IMR-90 (cell line): ENCODE data around the gene INPP5A. TPM values are rescaled to one million over a fixed set of nuclear protein-coding genes. Genes with fewer than 3 reads are reported as not detected.

ENCODE experiments used
- ATAC-seq: fragments of 200-7000 bp; cut with Tn5 transposase; 2 replicates; pipeline ENCODE4 v1.9.1; 2020; ENCODE audit warnings: low read depth, mild to moderate bottlenecking, moderate library complexity
- BruUV-seq: library from RNA; stranded (reverse); fragments of 400-500 nt; replicated peaks from 2 replicates; lab custom pipeline; 2021; lab: Mats Ljungman, UMichigan
- CTCF ChIA-PET: fragments of 300-600 bp; formaldehyde crosslinking; extraction: SDS; loops from one replicate; lab custom pipeline; 2021; ENCODE audit warnings: antibody characterized with exemption; lab: Yijun Ruan, JAX
- POLR2A ChIA-PET: fragments of 300-600 bp; sonication (Branson Sonifier 250); formaldehyde crosslinking; loops from one replicate; lab custom pipeline; 2022; ENCODE audit warnings: antibody characterized with exemption; ENCODE audit not compliant: unreplicated experiment; lab: Charles Lee
- DNase-seq: peaks from one replicate; pipeline ENCODE4 v3.0.0; 2013
- H2AFZ ChIP-seq: replicated peaks from 2 replicates; pipeline ENCODE3; 2013; ENCODE audit warnings: low read length, mild to moderate bottlenecking; ENCODE audit not compliant: poor library complexity
- H2AK5ac ChIP-seq: 2 replicates; pipeline ENCODE4 v1.6.1; 2013; ENCODE audit warnings: low read depth, low read length, inconsistent platforms
- H2AK9ac ChIP-seq: replicated peaks from 2 replicates; pipeline ENCODE3; 2013; ENCODE audit warnings: mild to moderate bottlenecking, low read depth, low read length, moderate library complexity; ENCODE audit not compliant: poor library complexity
- H2BK120ac ChIP-seq: 2 replicates; pipeline ENCODE4 v1.6.1; 2013; ENCODE audit warnings: low read depth, low read length, inconsistent platforms
- H2BK15ac ChIP-seq: 3 replicates; pipeline ENCODE4 v1.6.1; 2013; ENCODE audit warnings: low read depth, low read length, inconsistent platforms
- H2BK20ac ChIP-seq: 2 replicates; pipeline ENCODE4 v1.6.1; 2013; ENCODE audit warnings: low read depth, mild to moderate bottlenecking, inconsistent platforms, low read length, moderate library complexity
- H2BK5ac ChIP-seq: 2 replicates; pipeline ENCODE4 v1.6.1; 2013; ENCODE audit warnings: mild to moderate bottlenecking, low read depth, low read length, inconsistent platforms; ENCODE audit not compliant: poor library complexity, severe bottlenecking
- H3K14ac ChIP-seq: replicated peaks from 2 replicates; pipeline ENCODE4 v1.6.1; 2013; ENCODE audit warnings: low read depth, low read length, inconsistent platforms
- H3K18ac ChIP-seq: 2 replicates; pipeline ENCODE4 v1.6.1; 2013; ENCODE audit warnings: low read depth, low read length, control low read depth
- H3K23ac ChIP-seq: 2 replicates; pipeline ENCODE4 v1.6.1; 2013; ENCODE audit warnings: low read depth, low read length, inconsistent platforms
- H3K27ac ChIP-seq: 2 replicates; pipeline ENCODE4 v1.5.1; 2013; ENCODE audit warnings: mild to moderate bottlenecking, control low read depth, low read length; ENCODE audit not compliant: insufficient read depth
- H3K27me3 ChIP-seq: 2 replicates; pipeline ENCODE4 v1.6.1; 2013; ENCODE audit warnings: low read length; ENCODE audit not compliant: control insufficient read depth, insufficient read depth
- H3K36me3 ChIP-seq: 2 replicates; pipeline ENCODE4 v1.6.1; 2013; ENCODE audit warnings: low read length, mixed read lengths; ENCODE audit not compliant: control insufficient read depth, insufficient read depth
- H3K4ac ChIP-seq: 2 replicates; pipeline ENCODE4 v1.6.1; 2013; ENCODE audit warnings: low read depth, low read length, inconsistent platforms
- H3K4me1 ChIP-seq: 2 replicates; pipeline ENCODE4 v1.6.1; 2013; ENCODE audit warnings: low read length, mixed read lengths; ENCODE audit not compliant: control insufficient read depth, insufficient read depth
- H3K4me2 ChIP-seq: 2 replicates; pipeline ENCODE4 v1.6.1; 2013; ENCODE audit warnings: low read depth, mild to moderate bottlenecking, control low read depth, low read length, moderate library complexity
- H3K4me3 ChIP-seq: 2 replicates; pipeline ENCODE4 v1.5.1; 2013; ENCODE audit warnings: low read depth, mild to moderate bottlenecking, control low read depth, low read length, moderate library complexity; ENCODE audit not compliant: insufficient read depth
- H3K56ac ChIP-seq: 2 replicates; pipeline ENCODE4 v1.6.1; 2013; ENCODE audit warnings: low read length, inconsistent platforms; ENCODE audit not compliant: insufficient read depth; ENCODE audit errors: extremely low read depth
- H3K79me1 ChIP-seq, 2 experiments: 2 replicates each; pipeline ENCODE4 v1.6.1; 2013; ENCODE audit warnings: low read length in 2 of 2, inconsistent platforms in 1 of 2, low read depth in 1 of 2
- H3K9ac ChIP-seq: 2 replicates; pipeline ENCODE4 v1.6.1; 2013; ENCODE audit warnings: low read depth, low read length, control low read depth
- H3K9me1 ChIP-seq: 2 replicates; pipeline ENCODE4 v1.6.1; 2013; ENCODE audit warnings: low read length, inconsistent platforms; ENCODE audit not compliant: insufficient read depth
- H3K9me3 ChIP-seq: 2 replicates; pipeline ENCODE4 v1.6.1; 2013; ENCODE audit warnings: low read length; ENCODE audit not compliant: control insufficient read depth, insufficient read depth
- H4K20me1 ChIP-seq: 2 replicates; pipeline ENCODE4 v1.6.1; 2013; ENCODE audit warnings: low read length, inconsistent platforms; ENCODE audit not compliant: insufficient read depth
- H4K5ac ChIP-seq: 2 replicates; pipeline ENCODE4 v1.6.1; 2013; ENCODE audit warnings: mild to moderate bottlenecking, low read depth, low read length, control low read depth
- H4K8ac ChIP-seq, 2 experiments: 2 replicates each; pipeline ENCODE4 v1.6.1; 2013; ENCODE audit warnings: low read depth in 2 of 2, low read length in 2 of 2, control low read depth in 1 of 2, inconsistent platforms in 1 of 2
- H4K91ac ChIP-seq: 2 replicates; pipeline ENCODE4 v1.6.1; 2013; ENCODE audit warnings: low read depth, low read length, inconsistent platforms; ENCODE audit not compliant: insufficient read depth
- CEBPB ChIP-seq: IDR thresholded peaks from 2 replicates; pipeline ENCODE4 v1.6.1; 2012; ENCODE audit warnings: low read depth, low read length, improper control_type of control experiment
- MAFK ChIP-seq: IDR thresholded peaks from 2 replicates; pipeline ENCODE4 v1.6.1; 2012; ENCODE audit warnings: low read depth, low read length, improper control_type of control experiment
- MAZ ChIP-seq: IDR thresholded peaks from 2 replicates; pipeline ENCODE4 v1.6.1; 2012; ENCODE audit warnings: low read depth, mild to moderate bottlenecking, low read length, improper control_type of control experiment, moderate library complexity, borderline replicate concordance
- MXI1 ChIP-seq: IDR thresholded peaks from 2 replicates; pipeline ENCODE4 v1.6.1; 2012; ENCODE audit warnings: low read depth, mild to moderate bottlenecking, low read length, moderate library complexity, borderline replicate concordance
- NFE2L2 ChIP-seq: fragments of 150-350 bp; IDR thresholded peaks from 2 replicates; pipeline ENCODE4 v1.6.1; 2016; ENCODE audit warnings: low read depth, mild to moderate bottlenecking, low read length
- POLR2A ChIP-seq: IDR thresholded peaks from 2 replicates; pipeline ENCODE4 v1.6.1; 2012; ENCODE audit warnings: mild to moderate bottlenecking, low read depth, low read length
- RAD21 ChIP-seq: IDR thresholded peaks from 2 replicates; pipeline ENCODE4 v1.6.1; 2012; ENCODE audit warnings: low read length, improper control_type of control experiment
- WGBS, 2 experiments: methylation state at CpG; one replicate each; pipeline versions ENCODE4 v1.1.5 to v1.1.7; 2013; ENCODE audit warnings: missing lambda C conversion rate in 2 of 2; ENCODE audit not compliant: insufficient read length in 1 of 2; ENCODE audit errors: extremely low coverage in 2 of 2; 5-methylcytosine and 5-hydroxymethylcytosine counted together
- dilution Hi-C: fragments of 300-500 bp; cut with HindIII; formaldehyde crosslinking; loops from one replicate; pipeline ENCODE4 v1.14.3; 2018; ENCODE audit warnings: low sequenced_read_pairs; ENCODE audit not compliant: unreplicated experiment
- in situ Hi-C: fragments of 300-500 bp; cut with MboI; formaldehyde crosslinking; loops from 3 replicates; pipeline ENCODE4 v1.14.3; 2019; ENCODE audit warnings: low sequenced_read_pairs, inconsistent platforms, mixed read lengths
- intact Hi-C: fragments of 100-400 bp; cut with micrococcal nuclease; formaldehyde crosslinking; loops from 2 replicates; pipeline ENCODE4 v1.10.0; 2022
- polyA plus RNA-seq, 3 experiments: library from polyadenylated mRNA; depleted of rRNA; stranded (reverse); fragments of >200 nt; gene quantifications; 2 replicates each; pipeline ENCODE4 v1.2.3, GENCODE V29; 2012; ENCODE audit warnings: low replicate concordance in 1 of 3
- total RNA-seq: library from RNA; depleted of rRNA; stranded (reverse); fragments of >200 nt; gene quantifications from 2 replicates; pipeline ENCODE4 v1.2.3, GENCODE V29; 2012
- TF ChIP-seq, protein P1 (sequence below): conservative IDR thresholded peaks from 2 replicates; pipeline ENCODE4 v1.5.1; 2012; ENCODE audit warnings: mild to moderate bottlenecking, low read depth, low read length, improper control_type of control experiment
- TF ChIP-seq, protein P2 (sequence below): fragments of 150-350 bp; IDR thresholded peaks from 2 replicates; pipeline ENCODE4 v1.6.1; 2016; ENCODE audit warnings: low read depth, mild to moderate bottlenecking, low read length, moderate library complexity, borderline replicate concordance

Gene INPP5A
- total and polyA plus RNA-seq, 2 of the 4 experiments (the other 2 are of a cell fraction): 21.4 to 36.7 TPM

DNA sequence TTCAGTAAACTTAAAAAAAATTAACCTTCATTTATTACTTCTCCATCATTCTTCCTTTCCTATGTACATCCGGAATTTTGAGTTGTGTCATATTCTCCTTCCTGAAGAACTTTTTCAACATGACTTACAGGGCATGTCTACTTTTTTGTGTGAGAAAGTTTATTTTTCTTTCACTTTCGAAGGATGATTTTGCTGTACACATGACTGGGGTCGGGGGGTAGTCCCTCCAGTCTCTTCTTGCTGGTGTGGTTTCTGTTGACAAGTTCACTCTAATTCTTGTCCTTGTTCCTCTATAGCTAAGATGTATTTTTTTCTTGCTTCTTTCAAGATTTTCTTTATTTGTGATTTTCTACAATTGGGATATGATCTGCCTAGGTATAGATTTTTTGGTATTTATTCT lies 55.8 kb downstream of the INPP5A start:
- ChIA-PET CTCF (no interaction called here), POLR2A (no interaction called here)
- TF ChIP-seq MXI1 (no peak), NFE2L2 (no peak), CEBPB (no peak), RAD21 (no peak), MAFK (no peak), MAZ (no peak), POLR2A (no peak)
- TF ChIP-seq, protein P1, sequence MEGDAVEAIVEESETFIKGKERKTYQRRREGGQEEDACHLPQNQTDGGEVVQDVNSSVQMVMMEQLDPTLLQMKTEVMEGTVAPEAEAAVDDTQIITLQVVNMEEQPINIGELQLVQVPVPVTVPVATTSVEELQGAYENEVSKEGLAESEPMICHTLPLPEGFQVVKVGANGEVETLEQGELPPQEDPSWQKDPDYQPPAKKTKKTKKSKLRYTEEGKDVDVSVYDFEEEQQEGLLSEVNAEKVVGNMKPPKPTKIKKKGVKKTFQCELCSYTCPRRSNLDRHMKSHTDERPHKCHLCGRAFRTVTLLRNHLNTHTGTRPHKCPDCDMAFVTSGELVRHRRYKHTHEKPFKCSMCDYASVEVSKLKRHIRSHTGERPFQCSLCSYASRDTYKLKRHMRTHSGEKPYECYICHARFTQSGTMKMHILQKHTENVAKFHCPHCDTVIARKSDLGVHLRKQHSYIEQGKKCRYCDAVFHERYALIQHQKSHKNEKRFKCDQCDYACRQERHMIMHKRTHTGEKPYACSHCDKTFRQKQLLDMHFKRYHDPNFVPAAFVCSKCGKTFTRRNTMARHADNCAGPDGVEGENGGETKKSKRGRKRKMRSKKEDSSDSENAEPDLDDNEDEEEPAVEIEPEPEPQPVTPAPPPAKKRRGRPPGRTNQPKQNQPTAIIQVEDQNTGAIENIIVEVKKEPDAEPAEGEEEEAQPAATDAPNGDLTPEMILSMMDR: no peak
- TF ChIP-seq, protein P2, sequence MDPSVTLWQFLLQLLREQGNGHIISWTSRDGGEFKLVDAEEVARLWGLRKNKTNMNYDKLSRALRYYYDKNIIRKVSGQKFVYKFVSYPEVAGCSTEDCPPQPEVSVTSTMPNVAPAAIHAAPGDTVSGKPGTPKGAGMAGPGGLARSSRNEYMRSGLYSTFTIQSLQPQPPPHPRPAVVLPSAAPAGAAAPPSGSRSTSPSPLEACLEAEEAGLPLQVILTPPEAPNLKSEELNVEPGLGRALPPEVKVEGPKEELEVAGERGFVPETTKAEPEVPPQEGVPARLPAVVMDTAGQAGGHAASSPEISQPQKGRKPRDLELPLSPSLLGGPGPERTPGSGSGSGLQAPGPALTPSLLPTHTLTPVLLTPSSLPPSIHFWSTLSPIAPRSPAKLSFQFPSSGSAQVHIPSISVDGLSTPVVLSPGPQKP: no peak
- in situ Hi-C loops: no loop called here
- DNase-seq: no peak
- Histone ChIP-seq H3K27ac (no peak overlapping the region), H3K79me1 (peaks cover 38 to 87% of the 10 kb centered on the region in 2 experiments), H3K4me2 (no peak overlapping the region), H3K23ac (no peak overlapping the region), H3K9me3 (no peaks in the 10 kb centered on the region; the same call in 1 of the 2 replicates), H3K18ac (no peak overlapping the region), H3K4me3 (no peak overlapping the region), H2BK120ac (no peak overlapping the region), H3K56ac (no peak overlapping the region), H4K20me1 (peaks cover 97% of the 10 kb centered on the region), H4K91ac (no peak overlapping the region), H2BK20ac (no peak overlapping the region), H2BK5ac (no peak overlapping the region), H2AK5ac (no peak overlapping the region), H2BK15ac (no peak overlapping the region), H2AFZ (no peak overlapping the region), H2AK9ac (no peak overlapping the region), H3K27me3 (peaks cover 8% of the 10 kb centered on the region; the same call in 1 of the 2 replicates), H3K36me3 (no peaks in the 10 kb centered on the region), H4K5ac (no peak overlapping the region), H3K9me1 (peaks cover 35% of the 10 kb centered on the region), H3K4ac (no peak overlapping the region), H3K14ac (no peak overlapping the region), H3K4me1 (peaks cover 11% of the 10 kb centered on the region), H3K9ac (no peak overlapping the region), H4K8ac (no peak overlapping the region)
- no TSS peak for BruUV-seq
- ATAC-seq: no peak
- dilution Hi-C loops: no loop called here
- intact Hi-C loops: no loop called here
- WGBS, 2 experiments: no CpG with 5 or more reads among the region's 3 CpGs
